Bladder microvascular endothelial cell (primary cell): ENCODE measurements around the gene FUCA2. TPM values are rescaled to one million over a fixed set of nuclear protein-coding genes. Genes with fewer than 3 reads are reported as not detected.

Experiments used
- total RNA-seq: library from RNA; depleted of rRNA; stranded (reverse); fragments of >200 nt; gene quantifications from 2 replicates; pipeline ENCODE4 v1.2.3, GENCODE V29; 2014

Gene FUCA2, protein sequence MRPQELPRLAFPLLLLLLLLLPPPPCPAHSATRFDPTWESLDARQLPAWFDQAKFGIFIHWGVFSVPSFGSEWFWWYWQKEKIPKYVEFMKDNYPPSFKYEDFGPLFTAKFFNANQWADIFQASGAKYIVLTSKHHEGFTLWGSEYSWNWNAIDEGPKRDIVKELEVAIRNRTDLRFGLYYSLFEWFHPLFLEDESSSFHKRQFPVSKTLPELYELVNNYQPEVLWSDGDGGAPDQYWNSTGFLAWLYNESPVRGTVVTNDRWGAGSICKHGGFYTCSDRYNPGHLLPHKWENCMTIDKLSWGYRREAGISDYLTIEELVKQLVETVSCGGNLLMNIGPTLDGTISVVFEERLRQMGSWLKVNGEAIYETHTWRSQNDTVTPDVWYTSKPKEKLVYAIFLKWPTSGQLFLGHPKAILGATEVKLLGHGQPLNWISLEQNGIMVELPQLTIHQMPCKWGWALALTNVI
- 29.5 and 31.1 TPM in 2 replicates for total RNA-seq

DNA sequence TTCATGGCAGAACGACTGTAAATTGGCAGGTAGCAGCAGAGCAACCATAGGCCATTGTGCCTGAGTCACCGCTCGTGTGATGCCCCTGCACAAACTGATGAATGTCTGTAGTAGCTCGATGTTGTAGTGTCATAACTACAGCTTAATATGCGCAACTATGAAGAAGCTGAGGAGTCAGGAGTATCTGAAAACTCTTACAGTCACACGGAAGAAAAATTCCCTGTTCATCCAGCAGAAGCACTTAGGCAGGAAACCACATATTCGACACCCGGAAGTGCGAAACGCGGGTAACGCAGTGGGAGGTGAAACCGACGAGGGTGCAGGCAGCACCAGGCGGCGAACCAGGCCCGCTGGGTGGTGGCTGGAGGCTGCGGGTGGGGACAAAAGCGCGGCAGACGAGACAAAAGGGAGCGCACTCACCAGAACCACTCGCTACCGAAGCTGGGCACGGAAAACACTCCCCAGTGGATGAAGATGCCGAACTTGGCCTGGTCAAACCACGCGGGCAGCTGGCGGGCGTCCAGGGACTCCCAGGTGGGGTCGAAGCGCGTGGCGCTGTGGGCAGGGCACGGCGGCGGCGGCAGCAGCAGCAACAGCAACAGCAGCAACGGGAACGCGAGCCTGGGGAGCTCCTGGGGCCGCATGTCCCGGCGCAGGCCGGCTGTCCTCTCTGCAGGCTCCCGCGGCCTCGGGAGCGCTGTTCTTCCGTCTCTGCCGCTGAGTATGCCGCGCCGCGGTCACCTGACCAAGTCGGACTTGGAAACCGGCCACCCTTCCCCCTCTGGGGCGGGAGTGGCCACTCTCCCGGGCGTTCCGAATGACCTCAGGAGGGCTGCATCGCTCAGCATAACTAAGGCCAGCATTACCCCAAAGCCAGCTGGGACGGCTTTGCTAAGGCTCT lies at the start of gene FUCA2:
TSS of gene FUCA2 (minus strand) at position 730 of the 901 bp plus-strand sequence. CDS start at position 644, 86 bp downstream.

DNA sequence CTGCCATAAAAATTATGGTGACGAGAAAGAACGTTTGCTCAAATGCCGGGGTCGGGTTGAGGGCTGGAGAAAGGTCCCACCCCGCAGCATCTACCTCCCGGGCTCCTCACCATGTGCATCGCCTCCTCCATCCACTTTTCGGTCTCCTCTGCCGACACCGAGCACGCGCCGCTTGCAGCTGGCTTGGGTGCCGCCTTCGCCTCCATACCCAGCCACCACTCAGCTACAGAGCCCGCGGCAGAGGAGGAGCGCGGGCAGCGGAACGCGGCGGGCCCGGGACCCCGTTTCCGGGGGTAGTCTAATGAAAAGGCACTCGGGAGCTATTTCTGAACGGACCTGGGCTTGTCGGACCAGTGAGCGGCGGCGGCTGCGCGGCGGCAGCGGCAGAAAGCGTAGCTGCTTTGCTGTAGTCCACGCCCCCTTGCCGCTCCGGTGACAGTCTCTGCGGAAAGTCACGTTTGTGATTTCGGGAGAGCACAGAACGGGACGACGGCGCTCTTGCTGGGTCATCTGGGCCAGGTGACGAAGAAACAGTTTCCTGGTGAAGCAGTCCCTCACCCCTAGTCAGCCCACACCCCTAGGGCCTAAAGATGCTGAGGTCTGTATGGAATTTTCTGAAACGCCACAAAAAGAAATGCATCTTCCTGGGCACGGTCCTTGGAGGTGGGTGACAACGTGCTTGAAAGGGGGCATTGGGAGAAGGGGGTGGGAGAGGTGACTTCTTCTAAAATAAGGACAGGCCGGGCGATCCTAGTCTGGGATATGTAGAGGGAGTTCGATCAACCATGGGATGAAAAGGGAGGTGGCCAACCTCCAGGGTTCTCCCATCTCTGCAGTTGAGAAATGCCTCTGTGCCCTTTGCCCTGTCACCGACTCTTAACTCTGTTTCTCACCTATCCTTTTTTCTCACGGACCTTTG lies 60.8 kb downstream of the FUCA2 start, which contains the start of the genes ADAT2 and PEX3:
TSS of gene ADAT2 (minus strand) at position 243 of the 919 bp plus-strand sequence. CDS start at position 206, 37 bp downstream.
TSS of gene PEX3 (plus strand) at position 353 of the 919 bp plus-strand sequence. CDS start at position 591, 238 bp downstream.

Other genes with a start within 250 kb of the FUCA2 start
- 2.4 and 4.8 TPM in 2 replicates for gene ADAT2, start 61.0 kb downstream of the FUCA2 start, total RNA-seq
- 10.2 and 22.0 TPM in 2 replicates for gene PEX3, start 60.9 kb downstream of the FUCA2 start, total RNA-seq
- gene PHACTR2, start 166.2 kb upstream of the FUCA2 start, total RNA-seq, result 88.2 and 136 TPM in 2 replicates